Suprapubic skin (tissue), 4 donors: ENCODE data around the gene GSTT2B. TPM values are rescaled to one million over a fixed set of nuclear protein-coding genes. Genes with fewer than 3 reads are reported as not detected.
"Not testable (repeated sequence)": the region's sequence is repeated elsewhere in the genome, so short reads cannot be mapped to it uniquely, and the experiment has no call there.

Source experiments
- DNase-seq, 2 donors: peaks; one replicate each; pipeline ENCODE4 v3.0.0-alpha.2; 2019; ENCODE audit warnings: low spot score in 2 of 2
- H3K27ac ChIP-seq: fragments of 200-600 bp; sonication (generic); one replicate; pipeline ENCODE4 v1.5.1; 2019
- H3K27me3 ChIP-seq: fragments of 200-600 bp; sonication (generic); one replicate; pipeline ENCODE4 v1.5.1; 2019
- H3K36me3 ChIP-seq: fragments of 200-600 bp; sonication (generic); one replicate; pipeline ENCODE4 v1.5.1; 2019
- H3K4me1 ChIP-seq: fragments of 200-600 bp; sonication (generic); one replicate; pipeline ENCODE4 v1.5.1; 2019
- H3K4me3 ChIP-seq: fragments of 200-600 bp; sonication (generic); one replicate; pipeline ENCODE4 v1.5.1; 2019; ENCODE audit warnings: mild to moderate bottlenecking
- H3K9me3 ChIP-seq: fragments of 200-600 bp; sonication (generic); one replicate; pipeline ENCODE4 v1.5.1; 2019
- EP300 ChIP-seq: sonication (generic); formaldehyde crosslinking; IDR thresholded peaks from one replicate; pipeline ENCODE4 v1.6.1; 2017; ENCODE audit warnings: antibody characterized with exemption
- POLR2A ChIP-seq, 2 donors: fragments of 450-650 bp; IDR thresholded peaks; one replicate each; pipeline ENCODE4 v1.6.1; 2017; ENCODE audit warnings: antibody characterized with exemption in 2 of 2, mild to moderate bottlenecking in 2 of 2, moderate library complexity in 2 of 2
- POLR2AphosphoS5 ChIP-seq, 3 donors: sonication (generic); formaldehyde crosslinking; IDR thresholded peaks; one replicate each; pipeline ENCODE4 v1.6.1; 2017; ENCODE audit warnings: antibody characterized with exemption in 3 of 3
- WGBS: methylation state at CpG from one replicate; pipeline ENCODE4 v1.1.5; 2018; 5-methylcytosine and 5-hydroxymethylcytosine counted together
- total RNA-seq, 4 donors: library from RNA; depleted of rRNA; stranded (reverse); fragments of >200 nt; gene quantifications; one replicate each; pipeline ENCODE4 v1.1.0, GENCODE V29; 2016
- TF ChIP-seq, protein P1 (sequence below), 2 donors: fragments of 200-600 bp in 1 of 2; fragments of 450-650 bp in 1 of 2; sonication (generic) in 1 of 2; IDR thresholded peaks; one replicate each; pipeline ENCODE4 v1.5.1; 2016 to 2019; ENCODE audit warnings: antibody characterized with exemption in 2 of 2, mild to moderate bottlenecking in 1 of 2, moderate library complexity in 1 of 2

Gene GSTT2B
- total RNA-seq, 4 donors from 2014 or later = 3.2 to 13.5 (median 6.7) TPM

GRCh38 chr22:23984430-23984829 is 23.4 kb upstream of the GSTT2B start:
- 62% methylated on average over 4 of the region's 6 CpGs for WGBS

DNA sequence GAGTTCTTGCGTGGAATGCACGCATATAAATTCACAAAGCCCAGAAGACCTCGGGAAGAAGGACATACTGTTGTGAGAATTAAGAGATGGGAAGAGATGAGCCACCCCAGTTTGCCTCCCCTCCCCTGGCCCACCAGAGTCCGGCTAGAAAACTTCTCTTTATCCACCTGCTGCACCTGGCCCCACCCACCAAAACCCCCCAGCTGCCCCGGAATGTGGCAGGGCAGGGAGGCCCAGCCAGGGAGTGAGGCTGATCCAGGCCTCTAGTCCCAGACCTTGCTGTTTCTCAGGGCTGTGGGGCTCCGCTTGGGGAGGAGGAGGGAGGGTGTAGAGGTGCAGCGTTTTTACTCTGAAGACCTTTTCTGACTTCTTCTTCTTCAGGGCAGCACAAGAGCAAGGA is 19.6 kb upstream of the GSTT2B start:
- H3K27me3 ChIP-seq, H3K27ac ChIP-seq, H3K4me1 ChIP-seq, H3K9me3 ChIP-seq, H3K4me3 ChIP-seq, DNase-seq, H3K36me3 ChIP-seq: not testable (repeated sequence)
- WGBS = 45% methylated on average over 4 of the region's 7 CpGs

More at GRCh38 chr22:23984430-23984829, 23.4 kb upstream of the GSTT2B start:
- H3K27me3 ChIP-seq = no peaks in the 10 kb centered on the region
- no peak for TF ChIP-seq POLR2A (IDR thresholded peaks at IDR 0.05)
- TF ChIP-seq, protein P1, sequence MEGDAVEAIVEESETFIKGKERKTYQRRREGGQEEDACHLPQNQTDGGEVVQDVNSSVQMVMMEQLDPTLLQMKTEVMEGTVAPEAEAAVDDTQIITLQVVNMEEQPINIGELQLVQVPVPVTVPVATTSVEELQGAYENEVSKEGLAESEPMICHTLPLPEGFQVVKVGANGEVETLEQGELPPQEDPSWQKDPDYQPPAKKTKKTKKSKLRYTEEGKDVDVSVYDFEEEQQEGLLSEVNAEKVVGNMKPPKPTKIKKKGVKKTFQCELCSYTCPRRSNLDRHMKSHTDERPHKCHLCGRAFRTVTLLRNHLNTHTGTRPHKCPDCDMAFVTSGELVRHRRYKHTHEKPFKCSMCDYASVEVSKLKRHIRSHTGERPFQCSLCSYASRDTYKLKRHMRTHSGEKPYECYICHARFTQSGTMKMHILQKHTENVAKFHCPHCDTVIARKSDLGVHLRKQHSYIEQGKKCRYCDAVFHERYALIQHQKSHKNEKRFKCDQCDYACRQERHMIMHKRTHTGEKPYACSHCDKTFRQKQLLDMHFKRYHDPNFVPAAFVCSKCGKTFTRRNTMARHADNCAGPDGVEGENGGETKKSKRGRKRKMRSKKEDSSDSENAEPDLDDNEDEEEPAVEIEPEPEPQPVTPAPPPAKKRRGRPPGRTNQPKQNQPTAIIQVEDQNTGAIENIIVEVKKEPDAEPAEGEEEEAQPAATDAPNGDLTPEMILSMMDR (IDR thresholded peaks at IDR 0.05) = peak in 1 of 2 donors; percentile 50
- DNase-seq = no peak
- no peak overlapping the region for H3K4me3 ChIP-seq
- H3K27ac ChIP-seq = no peak overlapping the region
- H3K4me1 ChIP-seq = no peaks in the 10 kb centered on the region
- no peaks in the 10 kb centered on the region for H3K36me3 ChIP-seq
- H3K9me3 ChIP-seq = no peaks in the 10 kb centered on the region

DNA sequence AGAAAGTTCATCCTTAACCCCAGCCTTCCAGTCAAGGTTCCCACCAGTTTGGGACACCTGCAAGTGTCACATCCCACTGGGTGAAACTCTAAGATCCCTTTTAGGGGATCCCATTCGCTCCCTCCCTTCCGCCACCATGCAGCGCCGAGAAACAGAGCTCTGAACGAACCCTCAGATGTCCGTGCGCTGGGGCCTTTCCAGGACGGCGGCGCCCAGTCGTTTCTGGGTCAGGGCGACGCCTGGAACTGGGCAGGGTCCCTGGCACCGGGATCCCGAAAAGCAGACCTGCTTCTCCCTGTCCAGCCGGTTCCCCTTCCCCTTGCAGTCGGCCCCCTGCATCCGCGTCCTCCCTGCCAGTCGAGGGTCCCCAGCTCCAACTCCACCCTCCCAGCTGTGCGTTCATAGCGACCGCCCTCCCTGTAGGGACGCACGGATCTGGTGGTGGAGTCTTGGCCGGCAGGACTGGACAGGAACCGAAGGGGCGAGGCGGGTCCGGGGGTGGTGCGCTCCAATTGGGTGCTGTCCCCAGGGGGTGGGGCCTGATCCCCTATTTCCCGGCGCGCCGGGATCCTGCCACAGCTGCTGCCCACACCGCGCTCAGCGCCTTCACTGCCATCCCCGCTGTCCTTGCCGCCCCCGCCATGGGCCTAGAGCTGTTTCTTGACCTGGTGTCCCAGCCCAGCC is 18.7 kb upstream of the GSTT2B start, which contains the start of gene GSTT2:
TSS of gene GSTT2 (plus strand) at position 578 of the 684 bp plus-strand sequence.
- not testable (repeated sequence) for H3K27me3 ChIP-seq, H3K27ac ChIP-seq, H3K4me1 ChIP-seq, H3K4me3 ChIP-seq, H3K36me3 ChIP-seq, DNase-seq, H3K9me3 ChIP-seq
- WGBS = no CpG with 5 or more reads among the region's 41 CpGs

GRCh38 chr22:23977304-23977703 is 16.3 kb upstream of the GSTT2B start:
- not testable (repeated sequence) for DNase-seq, H3K27me3 ChIP-seq, H3K4me3 ChIP-seq, H3K27ac ChIP-seq, H3K9me3 ChIP-seq, H3K36me3 ChIP-seq, H3K4me1 ChIP-seq
- no CpG with 5 or more reads among the region's 12 CpGs for WGBS

DNA sequence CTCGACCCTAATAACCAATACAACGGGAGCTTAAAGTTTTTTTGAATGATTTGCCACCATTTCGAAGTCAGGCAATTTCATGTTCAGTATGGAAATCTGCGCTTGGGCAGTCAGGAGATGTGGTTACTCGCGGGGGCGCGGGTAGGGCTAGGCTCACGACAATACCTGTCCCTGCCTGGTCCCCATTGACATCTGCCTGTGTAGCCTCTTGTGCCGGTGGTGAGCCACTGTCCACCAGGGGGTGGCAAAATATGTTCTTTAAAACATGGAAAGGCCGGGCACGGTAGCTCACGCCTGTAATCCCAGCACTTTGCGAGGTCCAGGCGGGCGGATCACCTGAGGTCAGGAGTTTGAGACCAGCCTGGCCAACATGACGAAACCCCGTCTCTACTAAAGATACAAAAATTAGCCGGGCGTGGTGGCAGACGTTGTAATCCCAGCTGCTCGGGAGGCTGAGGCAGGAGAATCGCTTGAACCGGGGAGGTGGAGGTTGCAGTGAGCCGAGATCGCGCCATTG is 13.9 kb upstream of the GSTT2B start:
- H3K27me3 ChIP-seq, H3K4me3 ChIP-seq, H3K9me3 ChIP-seq, H3K27ac ChIP-seq, DNase-seq, H3K4me1 ChIP-seq: not testable (repeated sequence)
- H3K36me3 ChIP-seq = peaks cover 20% of the 10 kb centered on the region
- WGBS = no CpG with 5 or more reads among the region's 27 CpGs

- H3K4me1 ChIP-seq, H3K27ac ChIP-seq, DNase-seq, H3K4me3 ChIP-seq, H3K9me3 ChIP-seq, H3K27me3 ChIP-seq: not testable (repeated sequence)
- peaks cover 23% of the 10 kb centered on the region for H3K36me3 ChIP-seq
- no CpG with 5 or more reads among the region's 29 CpGs for WGBS
These were observed 13.3 kb upstream of the GSTT2B start, which contains the start of gene DDT for GRCh38 chr22:23974345-23974744. TSS of gene DDT (minus strand) at chr22:23974441. CDS start at chr22:23974414, 27 bp downstream.

DNA sequence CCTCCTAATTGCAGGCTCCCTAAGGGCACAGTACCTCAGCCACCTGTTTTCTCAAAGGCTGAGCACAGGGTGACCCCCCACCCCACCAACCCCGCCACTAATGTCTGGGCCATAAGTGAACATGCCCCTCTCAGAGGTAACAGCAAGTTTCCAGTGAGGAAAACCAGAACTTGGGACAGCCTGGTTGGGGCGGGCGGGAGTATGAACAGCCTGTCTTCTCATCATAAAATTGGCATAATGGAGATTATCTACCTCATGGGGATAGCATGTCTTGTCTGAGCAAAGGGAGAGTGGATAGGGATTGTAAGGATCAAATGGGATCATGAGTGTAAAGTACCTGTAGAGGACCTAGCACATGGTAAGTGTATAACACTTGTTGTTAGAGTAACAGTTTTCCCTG is 10.9 kb upstream of the GSTT2B start:
- H3K36me3 ChIP-seq = peaks cover 23% of the 10 kb centered on the region
- not testable (repeated sequence) for H3K27ac ChIP-seq, H3K9me3 ChIP-seq, H3K4me1 ChIP-seq, DNase-seq, H3K27me3 ChIP-seq, H3K4me3 ChIP-seq
- WGBS = 96% methylated on average over 2 of the region's 3 CpGs

DNA sequence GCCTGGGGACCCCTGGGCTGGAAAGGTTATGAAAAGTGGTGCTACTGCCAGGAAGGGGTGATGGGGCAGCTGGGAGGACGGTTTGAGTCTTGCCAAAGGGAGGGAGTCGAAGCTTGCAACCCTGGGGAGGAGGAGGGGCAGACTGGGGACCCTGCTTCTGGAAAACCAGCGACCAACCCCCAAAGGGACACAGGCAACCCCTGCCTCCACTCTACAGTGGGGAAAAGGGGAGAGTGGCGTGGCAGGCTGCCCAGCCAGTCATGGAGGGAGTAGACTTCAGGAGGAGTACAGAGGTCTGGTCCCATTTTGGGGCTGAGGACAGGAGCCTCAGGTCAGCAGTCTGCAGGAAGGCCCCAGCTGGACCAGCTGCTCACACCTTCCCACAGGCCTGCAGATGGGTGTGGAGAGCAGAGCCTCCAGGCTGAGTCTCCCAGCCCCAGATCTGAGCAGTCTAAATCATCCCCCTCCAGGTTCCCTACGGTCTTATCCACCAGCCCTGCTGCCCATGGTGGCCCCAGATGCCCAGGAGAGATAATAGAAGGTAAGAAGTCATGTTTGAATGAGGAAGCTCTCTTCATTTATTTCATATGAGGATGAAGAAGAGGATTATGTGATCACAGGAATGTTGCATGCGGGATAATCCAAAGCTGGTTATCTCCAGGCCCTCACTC is 10.0 kb upstream of the GSTT2B start:
- H3K4me1 ChIP-seq = peaks cover 3% of the 10 kb centered on the region

More for the DNA sequence above, 10.0 kb upstream of the GSTT2B start:
- Histone ChIP-seq H3K9me3 (no peaks in the 10 kb centered on the region), H3K4me3 (no peak overlapping the region), H3K27ac (no peak overlapping the region), H3K36me3 (peaks cover 23% of the 10 kb centered on the region), H3K27me3 (no peaks in the 10 kb centered on the region)
- peak in 1 of 2 donors; percentile 64 for DNase-seq
- no peak for TF ChIP-seq POLR2A (IDR thresholded peaks at IDR 0.05)
- TF ChIP-seq, protein P1 (IDR thresholded peaks at IDR 0.05) = no peak
- no peak for TF ChIP-seq POLR2AphosphoS5 (IDR thresholded peaks at IDR 0.05)
- no peak for TF ChIP-seq EP300
- WGBS = 68% methylated on average over 6 of the region's 6 CpGs
